Epidermal melanocyte (primary cell): ENCODE results near the gene USHBP1.

ENCODE experiments used
- DNase-seq: peaks from one replicate; pipeline ENCODE4 v3.0.0; 2011; ENCODE audit warnings: low spot score; ENCODE audit not compliant: insufficient read length

USHBP1 gene

DNA sequence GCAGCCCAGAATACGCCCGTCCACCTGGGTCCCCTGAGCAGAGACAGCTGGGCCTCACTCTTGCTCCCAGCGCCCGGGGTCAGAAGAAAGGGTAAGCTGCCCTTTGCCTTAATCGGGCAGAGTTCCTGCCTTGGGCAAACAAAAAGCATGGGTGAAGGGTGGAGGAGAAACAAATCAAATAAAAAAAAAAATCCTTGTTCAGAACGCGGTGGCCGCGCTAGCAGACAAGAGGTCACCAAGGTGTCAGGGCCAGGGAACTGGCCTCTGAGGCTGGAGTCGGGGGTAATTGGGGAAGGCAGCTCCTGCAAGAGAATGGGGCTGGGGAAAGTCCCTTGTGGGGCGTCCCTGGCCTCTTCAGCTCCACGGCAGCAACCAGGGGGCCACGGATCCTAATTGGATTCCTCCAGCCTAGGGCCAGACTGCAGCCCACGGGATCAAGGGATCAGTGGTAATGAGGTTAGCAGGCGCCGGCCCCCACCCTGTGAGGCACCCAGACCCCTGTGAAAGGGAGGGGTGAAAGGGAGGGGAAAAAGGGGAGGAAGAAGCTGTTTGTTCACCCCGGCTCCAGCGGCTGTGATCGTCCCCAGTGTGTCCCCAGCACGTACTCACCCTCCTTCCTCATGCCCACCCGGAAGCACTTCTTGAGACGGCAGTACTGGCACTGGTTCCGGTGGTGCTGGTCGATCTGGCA is 24.3 kb downstream of the USHBP1 start:
- no peak for DNase-seq

DNA sequence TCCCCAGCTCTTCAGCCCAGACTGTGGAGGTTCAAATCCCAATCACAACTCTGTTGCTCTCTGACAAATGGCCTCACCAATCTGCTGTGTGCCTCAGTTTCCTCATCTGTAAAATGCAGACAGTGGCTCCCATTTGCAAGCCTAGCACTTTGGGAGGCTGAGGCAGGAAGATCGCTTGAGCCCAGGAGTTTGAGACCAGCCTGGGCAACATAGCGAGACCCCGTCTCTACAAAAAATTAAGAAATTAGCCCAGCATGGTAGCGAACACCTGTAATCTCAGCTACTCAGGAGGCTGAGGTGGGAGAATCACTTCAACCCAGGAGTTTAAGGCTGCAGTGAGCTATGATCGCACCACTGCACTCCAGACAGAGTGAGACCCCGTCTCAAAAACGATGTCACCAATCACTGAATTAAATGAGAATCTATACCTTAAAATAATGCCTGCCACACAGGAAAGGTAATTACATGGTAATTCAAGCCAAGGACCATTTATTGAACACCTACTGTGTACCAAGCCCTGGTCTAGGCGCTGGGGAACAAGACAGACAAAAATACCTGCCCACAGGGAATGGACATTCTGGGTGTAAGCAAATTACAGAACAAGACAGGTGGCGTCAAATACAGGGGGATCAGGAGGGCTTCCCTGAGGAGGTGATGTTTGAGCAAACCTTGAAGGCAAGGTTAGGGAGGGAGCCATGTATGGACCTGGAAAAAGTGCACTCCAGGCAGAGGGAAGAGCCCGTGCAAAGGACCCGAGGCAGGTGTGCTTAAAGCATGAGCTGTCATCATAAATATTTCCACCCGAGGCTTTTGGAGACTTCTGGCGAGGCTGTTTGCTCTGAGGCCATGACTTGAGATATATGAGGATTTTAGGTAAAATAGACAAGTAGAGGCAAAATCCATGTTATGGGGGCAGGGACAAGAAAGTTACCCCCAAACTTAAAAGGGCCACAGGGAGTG is 26.5 kb downstream of the USHBP1 start:
- DNase-seq = no peak

DNA sequence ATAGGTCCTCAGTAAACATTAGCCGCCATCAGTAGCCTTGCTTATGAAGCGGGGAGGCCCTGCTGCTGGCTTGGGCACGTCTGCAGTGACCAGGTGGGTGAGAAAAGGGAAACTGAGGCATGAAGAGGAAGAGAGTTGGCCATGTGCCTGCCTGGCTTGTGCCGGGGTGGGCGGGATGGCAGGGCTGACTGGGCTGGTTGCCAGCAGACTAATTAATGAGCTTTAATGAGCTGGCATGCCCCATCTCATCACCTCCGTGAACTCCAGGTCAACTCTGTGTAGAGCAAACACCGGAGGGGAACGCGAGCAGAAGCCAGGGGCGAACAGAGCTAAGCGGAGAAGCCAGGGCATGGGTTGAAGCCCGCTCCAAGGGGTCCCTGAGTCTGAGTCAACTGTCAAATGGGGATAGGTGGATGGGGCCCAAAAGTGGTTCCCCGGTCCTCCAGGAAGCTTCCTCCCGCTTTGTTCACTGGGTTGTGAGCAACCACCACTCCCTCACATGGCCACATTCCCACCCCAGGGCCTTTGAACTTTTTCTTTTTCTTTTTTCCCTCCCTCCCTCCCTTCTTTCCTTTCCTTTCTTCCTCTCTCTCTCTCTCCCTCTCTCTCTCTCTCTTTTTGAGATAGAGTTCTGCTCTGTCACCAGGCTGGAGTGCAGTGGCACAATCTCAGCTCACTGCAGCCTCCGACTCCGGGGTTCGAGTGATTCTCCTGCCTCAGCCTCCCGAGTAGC is 27.6 kb downstream of the USHBP1 start:
- DNase-seq = peak; percentile 10

DNA sequence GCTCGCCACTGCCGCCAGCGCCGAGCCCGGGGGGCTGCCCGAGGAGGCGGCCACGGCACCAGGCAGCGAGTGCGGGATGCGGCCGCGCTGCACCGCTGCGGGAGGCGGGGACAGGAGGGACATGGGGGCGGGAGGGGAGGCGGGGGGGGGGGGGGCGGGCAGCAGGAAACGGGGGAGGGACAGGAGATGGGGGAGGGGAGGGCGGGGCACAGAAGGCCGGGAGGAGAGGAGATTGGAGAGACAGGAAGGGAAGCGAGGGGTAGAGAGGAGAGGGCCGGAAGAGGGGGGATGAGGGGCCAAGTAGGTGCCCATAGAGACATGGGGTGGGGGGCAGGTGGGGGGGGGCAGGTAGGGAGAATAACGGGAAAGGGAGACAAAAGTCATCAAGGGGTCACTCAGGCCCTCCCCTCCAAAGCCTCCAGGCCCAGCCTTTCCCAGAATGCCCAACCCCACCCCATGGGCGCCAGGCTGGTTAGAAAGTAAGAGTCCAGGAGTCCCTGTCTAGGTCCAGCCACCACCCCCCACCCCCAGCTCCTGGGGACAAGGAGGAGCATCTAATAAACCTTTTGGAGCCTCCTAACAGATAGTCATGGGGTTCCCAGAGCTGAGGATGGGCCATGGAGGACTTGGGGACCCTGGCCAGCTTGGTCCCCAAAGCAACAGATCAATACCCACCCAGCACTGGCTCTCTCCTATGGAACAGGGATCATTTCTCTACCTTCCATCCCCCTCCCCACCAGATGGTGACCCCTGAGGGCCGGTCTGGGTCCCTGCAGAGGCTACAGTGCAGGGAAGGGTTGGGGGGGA is 28.4 kb downstream of the USHBP1 start:
- DNase-seq = peak; percentile 43

DNA sequence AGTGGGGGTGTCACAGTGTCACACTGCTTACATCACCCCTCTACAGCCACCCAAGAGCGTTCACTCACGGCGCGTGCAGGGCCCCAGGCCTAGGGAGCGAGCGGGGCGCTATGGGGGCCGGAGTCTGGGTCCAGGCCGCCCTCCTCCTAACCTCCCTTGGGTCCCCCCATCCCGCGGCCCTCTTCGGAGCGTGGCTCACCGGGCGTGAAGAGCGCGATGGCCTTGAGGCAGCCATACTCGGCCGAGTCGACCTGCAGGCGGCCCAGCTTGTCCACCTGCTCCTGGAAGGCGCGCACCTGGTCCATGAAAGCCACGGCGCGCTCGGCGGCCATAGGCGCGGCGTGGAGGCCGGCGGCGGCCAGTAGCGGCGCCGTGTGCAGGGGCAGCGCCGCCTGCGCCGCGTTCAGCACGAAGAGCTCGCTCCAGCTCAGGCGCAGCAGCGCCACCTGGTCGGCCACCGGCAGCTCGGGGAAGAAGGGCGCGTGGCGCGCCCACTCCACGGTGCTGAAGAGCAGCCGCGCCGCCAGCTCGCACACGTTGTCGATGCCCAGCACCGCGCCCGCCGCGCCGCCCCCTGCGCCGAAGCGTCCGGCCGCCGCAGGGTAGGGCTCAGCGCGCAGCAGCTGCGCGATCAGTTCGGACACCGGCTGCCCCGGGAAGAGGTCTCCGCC is 29.1 kb downstream of the USHBP1 start:
- peak; percentile 26 for DNase-seq

DNA sequence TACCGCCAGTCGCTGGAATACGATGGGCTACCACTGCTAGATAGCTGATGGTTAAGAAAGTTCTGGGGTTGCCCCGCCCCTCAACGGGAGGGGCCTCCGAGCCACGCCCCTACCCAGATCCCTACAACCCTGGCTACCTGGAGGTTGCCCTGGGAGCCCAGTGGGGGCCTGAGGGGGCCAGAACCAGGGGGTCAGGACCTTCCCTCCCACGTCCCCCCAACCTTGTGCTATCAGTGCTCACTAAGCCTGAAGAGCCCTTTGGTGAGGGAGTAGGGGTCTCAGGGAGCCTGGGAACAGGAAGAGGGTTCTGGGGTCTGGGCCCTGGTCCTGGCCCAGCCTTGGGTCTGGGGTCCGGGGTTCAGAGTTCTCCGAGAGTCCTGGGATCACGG is 29.6 kb downstream of the USHBP1 start:
- DNase-seq = no peak

DNA sequence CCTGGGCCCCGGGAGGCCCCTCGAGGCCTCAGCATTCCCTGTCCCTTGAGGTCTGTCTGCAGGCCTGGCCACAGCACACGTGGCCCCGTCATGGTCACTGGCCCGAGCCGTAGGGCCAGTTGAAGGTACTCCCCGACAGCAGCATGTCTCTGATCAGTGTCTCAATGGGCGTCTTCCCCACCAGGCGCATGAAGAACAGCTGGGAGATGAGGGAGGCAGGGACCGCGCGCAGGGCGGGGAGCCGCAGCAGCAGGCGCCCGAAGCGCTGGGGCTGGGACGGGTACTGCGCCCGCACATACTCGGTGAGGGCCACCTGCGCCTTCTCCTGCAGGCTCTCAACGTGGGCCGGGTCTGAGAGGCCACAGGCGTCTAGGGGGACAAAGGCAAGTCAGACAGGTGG is 32.3 kb downstream of the USHBP1 start:
- DNase-seq = no peak

DNA sequence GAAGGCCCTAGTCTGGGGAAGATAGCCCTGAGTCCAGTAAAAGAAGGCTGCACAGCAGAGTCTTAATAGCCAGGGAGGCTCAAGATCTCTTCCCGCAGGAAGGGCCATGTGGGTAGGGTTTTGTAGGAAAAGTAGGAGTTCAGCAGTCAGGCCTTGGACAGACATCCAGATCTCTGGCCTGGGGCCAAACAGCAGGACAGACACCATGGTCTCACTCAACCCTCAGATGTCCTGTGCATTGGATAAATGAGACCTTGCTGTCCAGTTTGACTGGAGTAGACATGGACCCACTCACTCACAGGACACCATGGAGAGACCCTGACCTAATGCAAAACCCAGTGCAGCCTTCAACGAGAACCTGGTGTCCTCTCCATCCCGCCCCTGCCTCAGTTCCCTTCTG is 34.7 kb downstream of the USHBP1 start:
- no peak for DNase-seq

DNA sequence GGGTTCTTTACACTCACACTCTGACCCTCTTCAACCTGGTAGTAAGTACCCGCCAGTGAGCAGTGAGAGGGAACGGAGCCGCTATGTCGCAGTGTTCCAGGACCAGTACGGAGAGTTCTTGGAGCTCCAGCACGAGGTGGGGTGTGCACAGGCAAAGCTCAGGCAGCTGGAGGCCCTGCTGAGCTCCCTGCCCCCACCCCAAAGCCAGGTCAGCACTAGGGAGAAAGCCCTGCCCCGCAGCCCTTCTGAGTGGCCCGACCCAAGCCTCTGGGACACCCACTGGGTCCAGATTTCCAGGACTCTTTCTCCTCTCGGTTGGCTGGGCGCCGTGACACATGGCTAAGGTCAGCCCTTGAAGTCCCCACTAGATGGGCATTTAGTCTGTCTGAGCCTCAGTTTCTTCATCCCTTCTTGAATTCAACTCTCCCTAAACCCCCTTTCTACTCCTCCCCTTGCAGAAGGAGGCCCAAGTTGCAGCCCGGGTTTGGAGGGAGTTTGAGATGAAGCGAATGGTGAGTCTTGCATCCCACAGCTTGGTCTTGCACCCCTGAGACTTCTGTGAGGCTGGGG is 36.7 kb downstream of the USHBP1 start:
- no peak for DNase-seq

DNA sequence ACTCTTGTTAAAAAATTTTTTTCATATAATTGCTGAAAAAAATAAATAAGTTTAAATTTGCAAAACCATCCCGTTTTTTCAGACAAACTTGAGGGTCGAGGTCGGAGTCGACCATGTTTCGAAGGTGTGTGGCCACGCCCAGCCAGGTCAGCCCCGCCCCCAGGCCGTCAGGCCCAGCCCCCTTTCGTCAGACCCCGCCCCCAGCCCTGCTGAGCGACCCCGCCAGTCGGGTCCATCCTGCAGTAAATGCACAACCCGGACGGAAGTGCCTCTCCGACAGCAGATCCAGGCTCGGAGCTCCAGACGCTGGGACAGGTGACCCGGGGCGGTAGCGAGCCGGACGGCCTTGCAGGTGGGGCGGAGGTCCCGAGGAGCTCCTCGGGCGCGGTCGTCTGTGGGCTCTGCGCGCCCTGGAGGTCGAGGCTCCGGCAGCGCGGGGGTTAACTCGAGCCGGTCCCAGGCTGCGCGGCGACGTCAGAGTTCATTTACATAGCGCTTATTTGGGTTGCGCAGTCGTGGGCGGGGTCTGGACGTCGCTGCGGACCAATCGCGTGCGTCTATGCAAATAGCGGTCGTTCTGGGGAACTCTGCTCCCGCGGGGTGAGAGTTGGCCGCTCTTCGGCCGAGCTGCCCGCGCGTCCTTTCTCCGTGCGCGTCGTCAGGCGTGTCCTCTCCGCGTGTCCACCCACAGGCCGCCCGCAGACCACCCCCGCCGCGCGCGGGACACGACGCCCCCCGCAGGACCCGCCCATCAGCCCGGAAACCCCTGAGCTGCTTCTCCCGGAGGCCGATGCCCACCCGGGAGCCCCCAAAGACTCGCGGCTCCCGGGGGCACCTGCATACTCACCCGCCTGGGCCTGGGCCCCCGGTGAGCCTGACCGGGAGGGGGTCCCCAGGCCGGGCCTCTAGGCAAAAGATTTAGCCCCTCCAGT is 38.3 kb downstream of the USHBP1 start, which contains the start of gene OCEL1:
Gene OCEL1, plus strand, starts transcription at position 225 of the 932 bp plus-strand sequence. Its CDS starts 22 bp downstream, at position 247.
- peak; percentile 92 for DNase-seq

DNA sequence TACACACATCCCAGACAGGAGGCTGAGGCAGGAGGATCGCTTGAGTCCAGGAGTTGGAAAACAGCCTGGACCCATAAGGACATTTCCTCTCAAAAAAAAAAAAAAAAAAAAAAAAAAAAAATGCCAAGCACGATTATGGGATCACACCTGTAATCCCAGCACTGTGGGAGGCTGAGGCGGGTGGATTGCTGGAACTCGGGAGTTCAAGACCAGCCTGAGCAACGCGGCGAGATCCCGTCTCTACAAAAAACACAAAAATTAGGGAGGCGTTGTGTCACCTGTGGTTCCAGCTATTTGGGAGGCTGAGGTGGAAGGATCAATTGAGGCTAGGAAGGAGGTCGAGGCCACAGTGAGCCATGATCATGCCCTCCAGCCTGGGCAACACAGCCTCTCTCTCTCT is 39.5 kb downstream of the USHBP1 start:
- no peak for DNase-seq

DNA sequence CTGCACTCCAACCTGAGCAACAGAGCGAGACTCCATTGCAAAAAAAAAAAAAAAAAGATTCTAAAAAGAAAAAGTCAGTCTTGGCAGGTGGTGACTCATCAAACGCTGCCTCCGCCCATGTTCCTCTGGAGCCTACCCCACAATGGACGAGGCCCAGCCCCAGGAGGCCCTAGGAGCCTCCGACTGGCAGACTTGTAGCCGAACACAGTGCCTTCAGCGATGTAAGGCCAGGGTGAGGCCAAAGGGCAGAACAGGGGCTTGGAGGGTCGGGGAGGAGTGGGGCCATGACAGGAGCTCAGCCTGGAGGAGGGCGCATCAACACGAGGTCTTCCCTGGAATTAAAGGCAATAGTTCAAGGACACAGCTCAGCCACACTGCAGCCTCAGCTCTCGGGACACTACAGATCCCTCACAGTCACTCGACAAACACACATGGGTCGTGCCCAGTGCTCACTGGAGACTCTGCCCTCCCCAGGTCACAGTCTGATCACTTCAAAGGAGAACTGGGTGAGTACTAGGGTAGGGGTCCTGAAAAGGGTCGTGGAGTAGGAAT is 44.3 kb downstream of the USHBP1 start:
- DNase-seq = no peak

DNA sequence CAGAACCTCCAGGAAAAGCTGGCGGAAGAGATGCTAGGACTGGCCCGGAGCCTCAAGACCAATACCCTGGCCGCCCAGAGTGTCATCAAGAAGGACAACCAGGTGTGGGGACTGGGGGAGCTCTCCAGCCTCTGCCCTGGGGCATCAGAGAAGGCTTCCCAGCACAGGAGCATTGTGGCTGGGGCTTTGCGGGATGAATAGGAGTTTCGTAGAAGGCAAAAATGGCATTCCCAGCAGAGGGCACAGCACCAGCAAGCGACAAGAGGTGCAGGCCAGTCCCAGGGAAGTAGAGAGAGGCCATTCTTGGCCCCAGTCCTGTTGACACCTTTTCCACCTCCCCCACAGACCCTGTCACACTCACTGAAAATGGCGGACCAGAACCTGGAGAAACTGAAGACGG is 45.3 kb downstream of the USHBP1 start:
- DNase-seq = no peak

DNA sequence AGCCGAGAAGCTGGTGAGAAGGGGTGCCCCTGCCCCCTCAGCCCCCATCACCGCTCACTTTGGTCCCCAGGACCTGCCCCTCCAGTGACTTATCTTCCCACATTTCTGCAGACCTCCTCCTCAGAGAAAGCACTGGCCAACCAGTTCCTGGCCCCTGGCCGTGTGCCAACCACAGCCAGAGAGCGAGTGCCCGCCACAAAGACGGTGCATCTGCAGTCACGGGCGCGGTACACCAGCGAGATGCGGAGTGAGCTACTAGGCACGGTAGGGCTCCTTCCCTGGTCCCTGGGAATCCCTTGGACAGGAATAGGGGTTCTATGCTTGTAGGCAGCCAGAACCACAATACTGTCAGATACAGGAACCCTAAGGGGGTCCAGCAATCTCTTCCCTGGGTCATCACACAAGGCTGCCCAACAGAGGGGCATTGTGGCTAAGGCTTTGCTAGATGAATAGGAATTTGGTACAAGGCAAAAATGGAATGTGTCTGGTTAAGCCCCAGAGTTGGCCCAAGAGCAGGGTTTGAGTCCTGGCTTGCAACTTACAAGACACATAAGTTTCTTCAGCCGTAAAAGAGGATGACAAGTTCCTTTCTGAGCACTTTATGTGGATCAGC is 48.4 kb downstream of the USHBP1 start:
- no peak for DNase-seq

DNA sequence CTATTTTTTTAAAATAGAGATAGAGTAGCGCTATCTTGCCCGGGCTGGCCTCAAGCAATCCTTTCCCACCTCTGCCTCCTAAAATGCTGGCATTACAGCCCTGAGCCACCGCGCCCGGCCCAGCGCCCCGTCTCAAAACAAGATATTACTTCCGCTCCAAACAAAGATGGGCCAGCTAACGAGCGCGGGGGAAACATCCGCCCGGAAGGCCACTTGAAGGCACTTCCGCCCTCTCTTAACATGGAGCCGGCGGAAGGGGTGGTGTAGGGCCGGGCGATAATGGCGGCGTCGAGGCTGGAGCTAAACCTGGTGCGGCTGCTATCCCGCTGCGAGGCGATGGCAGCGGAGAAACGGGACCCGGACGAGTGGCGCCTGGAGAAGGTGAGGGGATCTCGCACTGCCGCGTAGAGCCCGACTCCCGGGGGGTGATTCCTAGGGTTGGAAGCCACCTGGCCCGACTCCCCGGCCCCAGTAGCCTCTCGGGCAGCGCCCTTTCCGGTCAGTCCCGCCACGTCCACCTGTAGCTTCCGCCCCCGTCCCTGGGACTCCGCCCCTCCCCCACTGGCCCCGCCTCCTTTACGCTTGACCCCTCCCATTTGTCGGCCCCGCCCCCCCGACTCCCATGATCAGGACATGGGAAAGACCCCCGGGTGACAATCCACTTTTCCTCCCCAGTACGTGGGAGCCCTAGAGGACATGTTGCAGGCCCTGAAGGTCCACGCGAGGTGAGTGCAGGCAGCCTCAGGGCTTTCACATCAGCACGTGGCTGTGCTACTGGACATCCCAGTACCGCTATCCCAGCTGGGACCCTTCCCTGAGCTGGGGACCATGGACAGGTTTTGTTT is 49.2 kb downstream of the USHBP1 start, which contains the start of gene USE1:
Gene USE1, plus strand, starts transcription at position 231 of the 845 bp plus-strand sequence. Its CDS starts 49 bp downstream, at position 280.
- peak; percentile 97 for DNase-seq

DNA sequence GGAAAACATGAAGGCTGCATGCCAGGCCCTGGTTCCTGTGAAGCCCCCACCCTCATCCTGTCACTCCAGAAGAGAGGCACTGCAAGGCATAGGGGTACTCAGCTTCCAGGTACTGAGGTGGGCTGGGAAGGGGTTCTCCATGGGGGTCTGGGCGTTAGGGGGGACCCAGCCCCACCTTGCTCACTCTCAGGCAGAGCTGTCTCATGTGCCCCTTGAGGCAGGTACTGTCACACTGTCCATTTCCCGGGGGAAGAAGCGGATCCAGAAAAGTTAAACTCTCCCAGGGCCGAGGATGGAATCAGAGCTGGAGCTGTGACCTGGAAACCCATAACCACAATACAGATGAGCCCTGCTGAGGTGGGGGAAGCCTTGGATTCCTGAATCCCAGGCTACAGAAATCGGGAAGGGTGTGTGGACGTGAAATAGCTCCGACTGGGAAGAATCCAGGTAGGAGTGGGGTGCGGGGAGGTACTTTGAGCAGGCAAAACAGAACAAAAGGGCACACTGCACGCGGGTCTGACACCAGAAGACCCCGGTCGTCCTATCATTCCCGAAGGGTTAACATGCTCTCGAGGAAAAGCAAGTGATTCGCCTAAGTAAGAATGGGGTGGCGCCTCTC is 49.9 kb downstream of the USHBP1 start:
- no peak for DNase-seq

DNA sequence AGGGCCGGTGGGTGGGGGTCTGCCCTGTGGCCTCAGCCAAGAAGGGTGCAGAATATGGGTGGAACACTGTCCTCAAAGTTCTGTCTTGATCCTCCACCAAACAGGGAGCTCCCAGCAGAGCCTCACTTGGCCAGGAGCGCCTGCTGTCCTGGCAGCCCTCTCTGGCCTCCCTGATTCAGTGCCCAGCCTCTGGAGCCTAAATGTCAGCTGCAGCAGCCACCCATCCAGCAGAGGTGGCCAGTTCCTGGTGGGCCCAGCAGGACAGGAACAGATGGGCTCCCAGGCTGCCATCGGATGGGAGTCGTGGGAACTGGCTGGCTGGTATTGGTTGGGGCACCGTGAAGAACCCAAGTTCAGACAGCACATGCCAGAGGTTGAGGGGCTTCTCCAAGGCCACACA is 51.2 kb downstream of the USHBP1 start:
- no peak for DNase-seq
